Brain microvascular endothelial cell (primary cell): ENCODE data around the gene KIRREL1.

Experiments used
- DNase-seq: peaks from one replicate; pipeline ENCODE4 v3.0.0-alpha.2; 2020
- H3K27ac ChIP-seq: fragments of 250-450 bp; sonication (Bioruptor Pico); 2 replicates; pipeline ENCODE4 v1.5.1; 2020; ENCODE audit warnings: mild to moderate bottlenecking, moderate library complexity
- H3K27me3 ChIP-seq: fragments of 250-450 bp; sonication (Bioruptor Pico); replicated peaks from 2 replicates; pipeline ENCODE4 v1.5.1; 2020; ENCODE audit warnings: mild to moderate bottlenecking
- H3K36me3 ChIP-seq: fragments of 250-450 bp; sonication (Bioruptor Pico); replicated peaks from 2 replicates; pipeline ENCODE4 v1.5.1; 2020; ENCODE audit warnings: mild to moderate bottlenecking
- H3K4me3 ChIP-seq: 2 replicates; pipeline ENCODE4 v1.5.1; 2011; ENCODE audit warnings: low read depth, mild to moderate bottlenecking, control low read depth, low read length, moderate library complexity
- in situ Hi-C: cut with HindIII; loops from 2 replicates; pipeline ENCODE4 v1.10.0; 2017; ENCODE audit warnings: low sequenced_read_pairs, low pct_ligation_motif_present
- TF ChIP-seq, protein P1 (sequence below): IDR thresholded peaks from 2 replicates; pipeline ENCODE4 v1.5.1; 2011; ENCODE audit warnings: low read depth, mild to moderate bottlenecking, moderate library complexity, low read length, control low read depth, inconsistent platforms; ENCODE audit errors: missing control alignments

The KIRREL1 gene

DNA sequence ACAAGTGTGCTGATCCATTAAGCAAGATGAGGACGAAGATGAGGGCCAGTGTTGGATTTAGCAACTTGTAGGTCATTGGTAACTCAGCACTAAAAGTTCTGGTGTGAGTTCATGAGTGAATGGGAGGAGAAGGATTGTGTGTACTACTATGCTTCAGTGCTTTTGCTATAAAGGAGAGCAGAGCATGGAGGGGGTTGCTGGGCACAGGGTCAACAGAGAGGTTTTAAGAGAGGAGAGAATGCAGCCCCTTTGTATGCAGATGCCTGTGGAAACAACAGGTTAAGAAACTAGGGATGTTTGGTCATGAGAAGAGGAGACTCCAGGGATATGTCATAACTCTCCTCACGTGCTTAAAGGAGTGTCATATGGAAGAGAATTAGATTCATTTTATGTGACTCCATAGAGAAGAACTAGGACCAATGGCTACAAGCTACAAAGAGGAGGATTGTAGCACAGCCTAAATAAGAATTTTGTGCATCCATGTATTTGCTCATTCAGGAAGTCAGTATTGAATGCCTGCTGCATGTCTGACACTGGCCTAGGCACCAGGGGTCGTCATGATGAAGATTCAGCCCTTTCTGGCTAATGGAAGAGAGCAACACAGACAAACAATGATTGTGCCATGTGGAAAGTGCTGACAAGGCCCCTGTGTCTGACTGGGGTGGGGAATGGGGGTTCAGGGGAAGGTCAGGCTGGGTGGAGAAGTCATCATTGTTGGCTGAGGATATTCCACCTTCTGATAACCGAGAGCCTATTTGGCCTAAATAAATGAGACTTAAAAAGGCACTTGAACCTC, 53.5 kb downstream of the KIRREL1 start:
- DNase-seq: no peak
- in situ Hi-C loops: no loop called here
- Histone ChIP-seq H3K36me3 (peaks cover 7% of the 10 kb centered on the region), H3K27ac (no peak overlapping the region), H3K4me3 (no peak overlapping the region), H3K27me3 (no peaks in the 10 kb centered on the region)
- TF ChIP-seq, protein P1, sequence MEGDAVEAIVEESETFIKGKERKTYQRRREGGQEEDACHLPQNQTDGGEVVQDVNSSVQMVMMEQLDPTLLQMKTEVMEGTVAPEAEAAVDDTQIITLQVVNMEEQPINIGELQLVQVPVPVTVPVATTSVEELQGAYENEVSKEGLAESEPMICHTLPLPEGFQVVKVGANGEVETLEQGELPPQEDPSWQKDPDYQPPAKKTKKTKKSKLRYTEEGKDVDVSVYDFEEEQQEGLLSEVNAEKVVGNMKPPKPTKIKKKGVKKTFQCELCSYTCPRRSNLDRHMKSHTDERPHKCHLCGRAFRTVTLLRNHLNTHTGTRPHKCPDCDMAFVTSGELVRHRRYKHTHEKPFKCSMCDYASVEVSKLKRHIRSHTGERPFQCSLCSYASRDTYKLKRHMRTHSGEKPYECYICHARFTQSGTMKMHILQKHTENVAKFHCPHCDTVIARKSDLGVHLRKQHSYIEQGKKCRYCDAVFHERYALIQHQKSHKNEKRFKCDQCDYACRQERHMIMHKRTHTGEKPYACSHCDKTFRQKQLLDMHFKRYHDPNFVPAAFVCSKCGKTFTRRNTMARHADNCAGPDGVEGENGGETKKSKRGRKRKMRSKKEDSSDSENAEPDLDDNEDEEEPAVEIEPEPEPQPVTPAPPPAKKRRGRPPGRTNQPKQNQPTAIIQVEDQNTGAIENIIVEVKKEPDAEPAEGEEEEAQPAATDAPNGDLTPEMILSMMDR: no peak

DNA sequence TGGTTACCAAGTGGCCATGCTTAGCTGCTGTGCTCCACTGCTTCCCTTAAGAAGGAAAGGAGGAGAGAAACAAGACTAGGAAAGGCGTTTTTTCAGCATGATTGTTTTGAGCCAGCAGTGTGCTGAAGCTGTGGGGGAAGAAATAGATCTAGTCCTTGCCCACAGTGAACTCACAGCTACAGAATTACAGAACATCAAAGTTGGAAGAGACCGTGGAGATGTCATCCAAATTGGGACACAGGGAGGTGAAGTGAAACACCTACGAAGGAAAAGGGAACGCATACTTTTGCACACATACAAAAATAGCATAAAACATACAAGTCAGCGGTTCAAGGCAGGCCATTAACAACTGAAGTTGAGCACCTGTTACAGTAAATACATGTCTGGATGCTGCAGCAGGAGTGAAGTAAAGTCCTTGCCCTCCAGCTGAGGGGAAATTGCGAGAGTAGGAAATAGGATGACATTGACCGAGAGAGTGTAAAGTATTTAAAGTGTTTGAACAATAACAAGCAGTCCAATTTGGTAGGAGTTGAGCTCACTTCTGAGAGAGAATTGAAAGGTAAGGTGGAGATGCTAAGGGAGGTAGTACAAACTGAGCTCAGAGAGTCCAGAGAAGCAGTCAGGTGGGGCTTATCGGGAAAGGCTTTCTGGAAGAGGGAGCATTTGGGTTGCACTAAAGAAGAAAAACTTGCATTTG, 55.1 kb downstream of the KIRREL1 start:
- Histone ChIP-seq H3K36me3 (peaks cover 7% of the 10 kb centered on the region), H3K27me3 (no peaks in the 10 kb centered on the region), H3K4me3 (no peak overlapping the region), H3K27ac (no peak overlapping the region)
- DNase-seq: no peak
- TF ChIP-seq, protein P1: no peak
- in situ Hi-C loops: no loop called here

DNA sequence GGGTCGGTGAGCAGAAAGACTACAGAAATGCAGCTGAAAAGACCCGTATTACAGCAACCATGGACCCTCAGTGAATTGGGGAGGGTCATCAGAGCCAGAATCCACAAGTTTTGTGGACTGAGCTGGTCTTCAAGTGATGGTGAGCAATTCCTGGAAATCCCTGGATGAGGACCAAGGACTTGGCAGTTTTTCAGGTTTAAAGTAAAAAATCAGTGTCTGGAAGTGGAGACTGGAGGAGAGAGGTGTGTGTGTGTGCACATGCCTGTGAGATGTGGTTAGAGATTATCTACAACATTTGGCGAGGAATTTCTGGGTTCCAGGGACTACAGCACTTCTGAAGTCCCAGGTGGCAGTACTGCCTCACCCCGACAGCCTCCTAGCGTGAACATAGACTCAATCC, 56.4 kb downstream of the KIRREL1 start:
- Histone ChIP-seq H3K27me3 (no peaks in the 10 kb centered on the region), H3K27ac (no peak overlapping the region), H3K4me3 (no peak overlapping the region), H3K36me3 (peaks cover 9% of the 10 kb centered on the region)
- DNase-seq: no peak
- in situ Hi-C loops: no loop called here
- TF ChIP-seq, protein P1: no peak

DNA sequence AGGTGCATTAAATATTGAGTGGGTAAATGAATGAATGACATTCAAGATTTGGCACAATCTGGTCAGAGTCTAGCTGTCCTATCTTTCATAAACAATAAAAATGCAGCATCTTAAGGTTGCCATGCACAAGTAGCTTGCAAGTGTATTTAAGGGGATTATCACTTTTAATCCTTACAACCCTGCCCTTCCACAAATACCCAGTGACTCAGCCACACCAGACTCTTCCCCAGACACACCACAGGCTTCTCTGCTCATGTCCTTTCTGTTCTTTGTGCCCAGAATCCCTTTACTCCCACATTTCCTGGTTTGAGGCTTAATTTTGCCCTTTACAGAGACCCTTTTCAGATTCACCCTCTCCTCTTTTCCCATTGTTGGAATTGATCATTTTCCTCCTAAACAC, 59.8 kb downstream of the KIRREL1 start:
- TF ChIP-seq, protein P1: no peak
- Histone ChIP-seq H3K27ac (no peak overlapping the region), H3K27me3 (no peaks in the 10 kb centered on the region), H3K36me3 (peaks cover 20% of the 10 kb centered on the region), H3K4me3 (no peak overlapping the region)
- DNase-seq: peak; percentile 20
- in situ Hi-C loops: no loop called here

DNA sequence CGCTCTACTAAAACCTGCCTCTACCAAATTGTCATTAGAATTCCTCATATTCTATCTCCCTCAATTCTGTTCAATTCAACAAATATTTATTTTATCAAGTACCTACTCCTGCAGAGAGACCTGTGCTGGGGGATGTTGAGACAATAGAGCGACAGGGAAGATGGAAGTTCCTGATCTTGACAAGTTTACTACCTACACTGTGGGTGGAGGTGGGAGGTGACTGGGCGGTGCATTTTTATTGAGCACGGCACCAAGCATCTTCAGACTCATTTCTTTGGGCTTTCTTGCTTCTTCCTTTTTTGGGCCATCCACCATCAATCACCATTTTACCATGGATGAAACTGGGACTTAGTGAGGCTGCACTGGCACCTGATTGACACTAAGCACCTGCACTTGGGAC, 61.3 kb downstream of the KIRREL1 start:
- Histone ChIP-seq H3K27ac (no peak overlapping the region), H3K4me3 (no peak overlapping the region), H3K36me3 (peaks cover 20% of the 10 kb centered on the region), H3K27me3 (no peaks in the 10 kb centered on the region)
- no peak for DNase-seq
- in situ Hi-C loops: no loop called here
- TF ChIP-seq, protein P1: no peak
